GM12878 (cell line): ENCODE results near the gene STRA8. TPM values are rescaled to one million over a fixed set of nuclear protein-coding genes. Genes with fewer than 3 reads are reported as not detected.

ENCODE experiments used
- BHLHE40 ChIP-seq, 2 experiments: fragments of 450-650 bp in 1 of 2; IDR thresholded peaks; 2 replicates each; pipeline ENCODE4 v1.6.1; 2011 to 2017; ENCODE audit warnings: low read depth in 2 of 2, borderline replicate concordance in 1 of 2, improper control_type of control experiment in 1 of 2, low read length in 1 of 2, mild to moderate bottlenecking in 1 of 2
- CEBPB ChIP-seq, 2 experiments: fragments of 150-350 bp in 1 of 2; IDR thresholded peaks; 2 replicates each; pipeline ENCODE4 v1.6.1; 2012 to 2014; ENCODE audit warnings: low read depth in 2 of 2, low read length in 2 of 2, borderline replicate concordance in 1 of 2, inconsistent platforms in 1 of 2
- E4F1 ChIP-seq: fragments of 450-650 bp; IDR thresholded peaks from 2 replicates; pipeline ENCODE4 v1.6.1; 2018; ENCODE audit warnings: borderline replicate concordance, mild to moderate bottlenecking; ENCODE audit not compliant: partially characterized antibody
- ESRRA ChIP-seq: IDR thresholded peaks from 2 replicates; pipeline ENCODE4 v1.6.1; 2012; ENCODE audit warnings: mild to moderate bottlenecking, low read length, improper control_type of control experiment
- MTA3 ChIP-seq: IDR thresholded peaks from 2 replicates; pipeline ENCODE4 v1.6.1; 2012; ENCODE audit warnings: low read length, inconsistent platforms, borderline replicate concordance
- NFIC ChIP-seq: IDR thresholded peaks from 2 replicates; pipeline ENCODE4 v1.6.1; 2012; ENCODE audit warnings: low read depth, mild to moderate bottlenecking, inconsistent platforms, low read length, moderate library complexity
- SREBF2 ChIP-seq: IDR thresholded peaks from 2 replicates; pipeline ENCODE4 v1.6.1; 2012; ENCODE audit warnings: mild to moderate bottlenecking, low read length
- ZBTB33 ChIP-seq: fragments of 450-650 bp; IDR thresholded peaks from 2 replicates; pipeline ENCODE4 v1.6.1; 2017; ENCODE audit warnings: mild to moderate bottlenecking
- ZNF217 ChIP-seq: fragments of 450-650 bp; IDR thresholded peaks from 2 replicates; pipeline ENCODE4 v1.6.1; 2017; ENCODE audit warnings: antibody characterized with exemption, mild to moderate bottlenecking
- ZNF622 ChIP-seq: fragments of 450-650 bp; IDR thresholded peaks from 2 replicates; pipeline ENCODE4 v1.6.1; 2017; ENCODE audit warnings: mild to moderate bottlenecking, inconsistent platforms
- polyA plus RNA-seq, 11 experiments: library from polyadenylated mRNA; depleted of rRNA in 4 of 11; unstranded in 6 of 11; stranded (reverse) in 5 of 11; fragments of >200 nt; fragmentation: Nextera tagmentation in 4 of 11; fragmentation: Illumina TruSeq in 1 of 11; extraction: Ambion mirVana in 4 of 11; extraction: Trizol in 1 of 11; gene quantifications; 1 replicate in 1 of 11; 2 replicates in 10 of 11; pipeline versions ENCODE4 v1.2.1 to v1.2.3, GENCODE V29; 2011 to 2016; ENCODE audit warnings: inconsistent platforms in 2 of 11, missing spikeins in 2 of 11, low read depth in 1 of 11
- total RNA-seq, 4 experiments: library from RNA; depleted of rRNA in 3 of 4; stranded (reverse); fragments of >200 nt in 3 of 4; fragmentation: Illumina TruSeq in 1 of 4; extraction: Trizol in 1 of 4; gene quantifications; 2 replicates each; pipeline versions ENCODE4 v1.2.1 to v1.2.3, GENCODE V29; 2013 to 2021

The STRA8 gene
- total and polyA plus RNA-seq, 10 of the 15 experiments (the other 5 are each of a cell fraction or from before 2014, with no cell fraction given) = 0.15 TPM; not detected in 9

- TF ChIP-seq ZNF217 (no peak), E4F1 (no peak), ESRRA (no peak), SREBF2 (no peak), NFIC (no peak), CEBPB (IDR thresholded peaks at IDR 0.05; ENCODE audit: borderline replicate concordance in 1 of 2, low read depth in 2 of 2, low read length in 2 of 2) (no peak), BHLHE40 (IDR thresholded peaks at IDR 0.05; ENCODE audit: borderline replicate concordance in 1 of 2, low read depth in 2 of 2, low read length in 1 of 2) (no peak), MTA3 (no peak), ZBTB33 (no peak), ZNF622 (no peak)
Observed at GRCh38 chr7:135242096-135242684, 8.6 kb downstream of the STRA8 start (continued).
